Adrenal gland (tissue), 12 donors: ENCODE data around the gene HCFC1. TPM values are rescaled to one million over a fixed set of nuclear protein-coding genes. Genes with fewer than 3 reads are reported as not detected.
"Not testable (repeated sequence)": the region's sequence is repeated elsewhere in the genome, so short reads cannot be mapped to it uniquely, and the experiment has no call there.

ENCODE experiments used
- DNase-seq, 7 donors: peaks; one replicate each; pipeline ENCODE4 v3.0.0-alpha.2; 2019 to 2020
- H3K27ac ChIP-seq, 5 donors: fragments of 200-600 bp; sonication (generic) in 4 of 5; 1 replicate in 3 of 5; 2 replicates in 2 of 5; pipeline versions ENCODE4 v1.5.1 to v1.8.0; 2016 to 2020; ENCODE audit warnings: mild to moderate bottlenecking in 1 of 5
- H3K27me3 ChIP-seq: fragments of 200-600 bp; 2 replicates; pipeline ENCODE4 v1.8.0; 2021
- H3K36me3 ChIP-seq, 2 donors: fragments of 200-600 bp; replicated peaks in 1 of 2; 1 replicate in 1 of 2; 2 replicates in 1 of 2; pipeline versions ENCODE4 v1.5.1 to v1.8.0; 2018 to 2022
- H3K4me1 ChIP-seq, 2 donors: fragments of 200-600 bp; replicated peaks in 1 of 2; 1 replicate in 1 of 2; 2 replicates in 1 of 2; pipeline versions ENCODE4 v1.5.1 to v1.8.0; 2018 to 2021
- H3K4me3 ChIP-seq, 4 donors: fragments of 200-600 bp; sonication (generic) in 3 of 4; one replicate each; pipeline ENCODE4 v1.5.1; 2016 to 2018
- H3K9me3 ChIP-seq, 3 donors: fragments of 200-600 bp; sonication (generic) in 1 of 3; replicated peaks in 1 of 3; 1 replicate in 2 of 3; 2 replicates in 1 of 3; pipeline versions ENCODE4 v1.5.1 to v1.8.0; 2016 to 2021
- POLR2A ChIP-seq, 2 donors: fragments of 450-650 bp; IDR thresholded peaks; one replicate each; pipeline ENCODE4 v1.6.1; 2017; ENCODE audit warnings: antibody characterized with exemption in 2 of 2, mild to moderate bottlenecking in 2 of 2, moderate library complexity in 1 of 2
- WGBS, 4 donors: extraction: QIAGEN DNeasy Blood & Tissue Kit in 2 of 4; methylation state at CpG; one replicate each; pipeline versions ENCODE4 v1.1.5 to v1.1.7; 2013 to 2017; 5-methylcytosine and 5-hydroxymethylcytosine counted together
- intact Hi-C, 2 donors: fragments of 100-400 bp; cut with DNase I; formaldehyde crosslinking; loops; one replicate each; pipeline versions ENCODE4 v1.14.1 to v1.15.0; 2022 to 2023
- polyA plus RNA-seq, 3 donors: library from polyadenylated mRNA; stranded (reverse); fragments of 200-250 nt in 2 of 3; fragments of 350-450 nt in 1 of 3; fragmentation: Illumina TruSeq in 1 of 3; extraction: RNeasy Lipid Tissue Mini Kit (QIAGEN cat#74804) in 1 of 3; gene quantifications; one replicate each; pipeline ENCODE4 v1.2.3, GENCODE V29; 2013 to 2014
- total RNA-seq, 9 donors: library from RNA; depleted of rRNA in 4 of 9; stranded (reverse); fragments of >200 nt in 4 of 9; fragments of 120-200 nt in 1 of 9; fragmentation: NEBNext Ultra II Directional in 1 of 9; extraction: Animal tissue kit (Norgen Biotek cat#: 25700) in 1 of 9; gene quantifications; one replicate each; pipeline versions ENCODE4 v1.1.0 to v1.2.4, GENCODE V29; 2013 to 2023
- TF ChIP-seq, protein P1 (sequence below), 6 experiments: fragments of 450-650 bp in 4 of 6; fragments of 200-600 bp in 2 of 6; sonication (generic) in 1 of 6; IDR thresholded peaks; 1 replicate in 5 of 6; 2 replicates in 1 of 6; pipeline versions ENCODE4 v1.5.1 to v1.8.0; 2016 to 2021; ENCODE audit warnings: antibody characterized with exemption in 6 of 6, mild to moderate bottlenecking in 2 of 6, moderate library complexity in 1 of 6
- donor health status: healthy with polysubstance abuse.
- donor health status: Bipolar disorder and iron deficiency.
- donor health status: DM: yes; HTN: yes; CAD: no.
- donor health status: DM: no; HTN: no; CAD: no.
- donor health status: DM: no; HTN: no; CAD: no.
- donor health status: DM: yes; HTN: yes; CAD: no.

Gene HCFC1
- total and polyA plus RNA-seq, 12 donors = 9.2 to 77.1 (median 54.0) TPM

DNA sequence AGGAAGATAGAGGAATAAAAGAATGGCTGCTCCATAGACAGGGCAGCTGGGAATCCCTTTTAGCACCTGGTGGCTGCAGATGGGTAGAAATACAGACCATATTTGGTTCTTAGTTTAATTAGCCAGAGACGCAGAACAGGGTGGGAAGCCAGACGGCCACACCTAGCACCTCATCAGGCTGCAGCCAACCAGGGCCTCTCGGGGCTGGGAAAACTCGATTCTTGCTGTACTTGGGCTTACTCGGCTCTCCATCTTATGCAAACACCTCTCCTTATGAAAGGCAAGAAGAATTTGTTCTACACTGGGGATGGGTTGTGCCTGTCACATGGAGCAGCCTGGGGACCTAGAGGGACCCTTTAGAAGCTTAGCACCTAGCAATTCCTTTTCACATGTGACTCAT lies 28.4 kb upstream of the HCFC1 start:
- intact Hi-C loops = no loop called here
- Histone ChIP-seq H3K9me3 (no peaks in the 10 kb centered on the region), H3K4me1 (peaks cover 0 to 6% of the 10 kb centered on the region in 2 donors), H3K27me3 (no peaks in the 10 kb centered on the region), H3K4me3 (no peak overlapping the region), H3K27ac (no peak overlapping the region), H3K36me3 (no peaks in the 10 kb centered on the region)
- no peak for DNase-seq
- 67 to 76% (median 74%) methylated on average over 4 to 5 of the region's 5 CpGs for WGBS, 4 donors
- TF ChIP-seq, protein P1, sequence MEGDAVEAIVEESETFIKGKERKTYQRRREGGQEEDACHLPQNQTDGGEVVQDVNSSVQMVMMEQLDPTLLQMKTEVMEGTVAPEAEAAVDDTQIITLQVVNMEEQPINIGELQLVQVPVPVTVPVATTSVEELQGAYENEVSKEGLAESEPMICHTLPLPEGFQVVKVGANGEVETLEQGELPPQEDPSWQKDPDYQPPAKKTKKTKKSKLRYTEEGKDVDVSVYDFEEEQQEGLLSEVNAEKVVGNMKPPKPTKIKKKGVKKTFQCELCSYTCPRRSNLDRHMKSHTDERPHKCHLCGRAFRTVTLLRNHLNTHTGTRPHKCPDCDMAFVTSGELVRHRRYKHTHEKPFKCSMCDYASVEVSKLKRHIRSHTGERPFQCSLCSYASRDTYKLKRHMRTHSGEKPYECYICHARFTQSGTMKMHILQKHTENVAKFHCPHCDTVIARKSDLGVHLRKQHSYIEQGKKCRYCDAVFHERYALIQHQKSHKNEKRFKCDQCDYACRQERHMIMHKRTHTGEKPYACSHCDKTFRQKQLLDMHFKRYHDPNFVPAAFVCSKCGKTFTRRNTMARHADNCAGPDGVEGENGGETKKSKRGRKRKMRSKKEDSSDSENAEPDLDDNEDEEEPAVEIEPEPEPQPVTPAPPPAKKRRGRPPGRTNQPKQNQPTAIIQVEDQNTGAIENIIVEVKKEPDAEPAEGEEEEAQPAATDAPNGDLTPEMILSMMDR (IDR thresholded peaks at IDR 0.05) = no peak
- no peak for TF ChIP-seq POLR2A (IDR thresholded peaks at IDR 0.05)

DNA sequence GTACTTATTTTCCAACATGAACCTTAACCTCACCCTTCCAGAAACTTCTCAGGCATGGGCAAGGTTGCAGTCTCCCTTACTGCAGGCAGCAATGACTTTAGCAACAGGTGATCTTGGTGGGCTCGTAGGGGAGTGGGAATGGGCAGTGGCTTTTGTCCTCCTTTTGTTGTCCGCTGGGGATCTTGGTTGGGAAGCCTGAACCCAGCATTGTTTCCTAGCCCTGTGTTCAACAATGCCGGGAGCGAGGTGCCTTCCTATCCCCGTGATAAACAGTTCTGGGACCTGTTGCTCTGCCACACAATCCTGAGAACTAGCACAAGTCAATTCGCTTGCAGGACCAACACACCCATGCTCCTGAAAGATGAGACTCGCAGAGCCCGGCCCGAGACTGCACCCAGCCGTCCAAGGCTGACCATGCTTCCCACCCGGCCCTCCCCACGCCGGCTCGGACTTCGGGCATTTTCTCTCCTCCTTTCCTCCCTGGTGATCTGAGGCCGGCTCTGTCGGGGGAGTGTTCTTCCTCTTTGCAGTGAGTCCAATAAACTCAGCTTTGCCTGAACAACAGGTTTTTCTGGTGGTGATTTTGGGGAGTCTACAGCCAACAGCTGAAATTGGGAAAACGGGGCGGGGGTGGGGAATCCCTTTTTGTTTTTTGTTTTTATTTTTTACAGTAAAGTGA lies 27.9 kb upstream of the HCFC1 start:
- TF ChIP-seq POLR2A (IDR thresholded peaks at IDR 0.05) = no peak
- TF ChIP-seq, protein P1 (IDR thresholded peaks at IDR 0.05) = no peak
- WGBS, 4 donors = 64 to 68% (median 67%) methylated on average over 9 to 19 of the region's 19 CpGs
- Histone ChIP-seq H3K27ac (no peak overlapping the region), H3K27me3 (no peaks in the 10 kb centered on the region), H3K9me3 (no peaks in the 10 kb centered on the region), H3K4me3 (no peak overlapping the region), H3K4me1 (peaks cover 0 to 6% of the 10 kb centered on the region in 2 donors), H3K36me3 (no peaks in the 10 kb centered on the region)
- intact Hi-C loops = no loop called here
- no peak for DNase-seq

DNA sequence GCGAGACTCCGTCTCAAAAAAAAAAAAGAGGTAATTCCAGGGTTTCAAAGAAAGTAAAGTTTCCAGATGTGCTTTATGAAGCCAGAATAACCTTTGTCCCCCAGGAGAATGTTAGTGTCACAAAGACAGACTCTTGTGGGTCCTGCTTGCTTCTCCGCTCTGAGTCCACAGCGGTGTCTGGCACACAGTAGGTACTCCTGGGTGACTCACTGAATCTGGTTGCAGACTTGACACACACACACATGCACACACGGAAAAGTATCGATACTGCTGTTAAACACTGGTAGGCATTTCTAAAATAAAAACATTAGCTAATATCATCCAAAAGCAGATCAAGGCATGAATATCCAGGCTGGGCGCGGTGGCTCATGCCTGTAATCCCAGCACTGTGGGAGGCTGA lies 23.9 kb upstream of the HCFC1 start:
- 93 to 96% (median 94%) methylated on average over 8 of the region's 8 CpGs for WGBS, 4 donors
- Histone ChIP-seq H3K9me3 (no peaks in the 10 kb centered on the region), H3K4me3 (no peak overlapping the region), H3K27me3 (no peaks in the 10 kb centered on the region), H3K27ac (no peak overlapping the region), H3K36me3 (no peaks in the 10 kb centered on the region), H3K4me1 (no peaks in the 10 kb centered on the region)
- intact Hi-C loops = no loop called here
- DNase-seq = no peak
- TF ChIP-seq POLR2A (IDR thresholded peaks at IDR 0.05) = no peak
- TF ChIP-seq, protein P1 (IDR thresholded peaks at IDR 0.05) = no peak

DNA sequence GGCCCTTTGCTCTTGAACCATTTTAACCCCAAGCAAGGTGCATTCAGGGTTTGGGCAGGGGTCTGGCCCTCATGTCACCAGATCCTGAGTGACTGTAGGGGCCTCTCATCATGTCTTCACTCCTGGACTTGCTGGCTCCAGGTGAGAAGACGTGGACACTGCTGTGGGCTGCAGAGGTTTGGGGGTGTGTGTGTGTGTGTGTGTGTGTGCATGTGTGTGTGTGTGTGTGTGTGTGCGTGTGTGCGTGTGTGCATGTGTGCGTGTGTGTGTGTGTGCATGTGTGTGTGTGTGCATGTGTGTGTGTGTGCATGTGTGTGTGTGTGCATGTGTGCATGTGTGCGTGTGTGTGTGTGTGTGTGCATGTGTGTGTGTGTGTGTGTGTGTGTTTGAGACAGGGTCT lies 22.8 kb upstream of the HCFC1 start:
- H3K27ac ChIP-seq, H3K9me3 ChIP-seq, H3K4me3 ChIP-seq, intact Hi-C loops, H3K4me1 ChIP-seq, H3K36me3 ChIP-seq, H3K27me3 ChIP-seq, DNase-seq: not testable (repeated sequence)
- 60 to 74% methylated on average over 4 of the region's 5 CpGs; no CpG with 5 or more reads in 2 of the 4 donors for WGBS, 4 donors

DNA sequence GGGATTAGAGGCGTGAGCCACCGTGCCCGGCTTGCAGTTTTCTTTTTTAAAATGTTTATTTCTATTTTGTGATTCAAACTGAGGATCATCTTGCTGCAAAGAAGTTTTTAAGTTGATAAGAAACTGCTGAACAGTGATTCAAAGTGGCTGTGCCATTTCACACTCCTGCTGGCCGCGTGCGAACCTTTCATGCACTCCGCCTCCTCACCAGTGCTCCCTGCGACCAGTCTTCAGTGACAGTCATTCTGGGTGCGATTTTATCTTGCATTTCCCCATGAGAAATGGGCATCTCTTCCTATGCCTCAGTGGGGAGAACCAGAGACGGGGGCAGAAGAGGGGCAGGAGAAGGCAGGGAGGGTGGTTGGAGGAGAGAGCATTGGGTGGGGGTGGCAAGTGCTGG lies 22.4 kb upstream of the HCFC1 start:
- no peaks in the 10 kb centered on the region for H3K36me3 ChIP-seq
- WGBS, 4 donors = 85 to 90% (median 86%) methylated on average over 10 of the region's 10 CpGs
- TF ChIP-seq POLR2A (IDR thresholded peaks at IDR 0.05) = no peak
- TF ChIP-seq, protein P1 (IDR thresholded peaks at IDR 0.05) = no peak
- H3K4me3 ChIP-seq = no peak overlapping the region
- H3K27me3 ChIP-seq = no peaks in the 10 kb centered on the region
- H3K9me3 ChIP-seq = no peaks in the 10 kb centered on the region
- no peak for DNase-seq
- H3K4me1 ChIP-seq = no peaks in the 10 kb centered on the region
- intact Hi-C loops = no loop called here
- H3K27ac ChIP-seq = no peak overlapping the region
